ENCODE data around the gene CCDC90B.

The CCDC90B gene

GRCh38 chr11:83285771-83286528, at the start of gene CCDC90B (continued):
- TF ChIP-seq ZNF239 (tag by site-specific recombination; IDR thresholded peaks at IDR 0.05) (0 out of 2 replicates have a peak, but pooled peaks have one; percentile 8), PRDM10 (tag by site-specific recombination; IDR thresholded peaks at IDR 0.05) (peak; percentile 58), ZNF362 (tag by site-specific recombination; IDR thresholded peaks at IDR 0.05) (no peak), ZNF558 (tag by site-specific recombination; IDR thresholded peaks at IDR 0.05) (no peak), GLI2 (tag by site-specific recombination; IDR thresholded peaks at IDR 0.05; ENCODE audit: borderline replicate concordance, low read depth) (no peak), MYNN (tag by site-specific recombination; IDR thresholded peaks at IDR 0.05; ENCODE audit: borderline replicate concordance) (no peak), OSR2 (tag by site-specific recombination; IDR thresholded peaks at IDR 0.05) (no peak), SP7 (tag by site-specific recombination; IDR thresholded peaks at IDR 0.05) (peak; percentile 51; the same call in 1 of the 2 replicates), ZNF416 (tag by site-specific recombination; IDR thresholded peaks at IDR 0.05) (no peak), ZNF146 (tag by site-specific recombination; IDR thresholded peaks at IDR 0.05) (no peak), ZNF639 (tag by site-specific recombination; IDR thresholded peaks at IDR 0.05) (no peak), ZNF513 (tag by site-specific recombination; IDR thresholded peaks at IDR 0.05) (no peak), ZNF580 (tag by site-specific recombination; IDR thresholded peaks at IDR 0.05) (peak; percentile 74), ZNF132 (tag by site-specific recombination; IDR thresholded peaks at IDR 0.05; ENCODE audit: borderline replicate concordance) (no peak), ZNF214 (tag by site-specific recombination; IDR thresholded peaks at IDR 0.05; ENCODE audit: borderline replicate concordance) (no peak), MZF1 (tag by site-specific recombination; IDR thresholded peaks at IDR 0.05; ENCODE audit: borderline replicate concordance) (no peak), REPIN1 (tag by site-specific recombination; IDR thresholded peaks at IDR 0.05; ENCODE audit: low read depth) (no peak), KLF7 (tag by site-specific recombination; IDR thresholded peaks at IDR 0.05; ENCODE audit: borderline replicate concordance) (peak; percentile 81; the same call in 1 of the 2 replicates), ZNF37A (tag by site-specific recombination; IDR thresholded peaks at IDR 0.05) (no peak), ZEB2 (tag by site-specific recombination; IDR thresholded peaks at IDR 0.05) (peak; percentile 65; the same call in 1 of the 2 replicates), GFI1B (tag by site-specific recombination; IDR thresholded peaks at IDR 0.05) (0 out of 2 replicates have a peak, but pooled peaks have one; percentile 1), TRIM28 (IDR thresholded peaks at IDR 0.05; ENCODE audit: borderline replicate concordance, low read length) (peak; percentile 33; the same call in 1 of the 2 replicates), TCF7L2 (IDR thresholded peaks at IDR 0.05; ENCODE audit: borderline replicate concordance, low read depth, low read length) (no peak), ZNF830 (tag by site-specific recombination; IDR thresholded peaks at IDR 0.05; ENCODE audit: low read depth) (no peak), ZNF184 (tag by site-specific recombination; IDR thresholded peaks at IDR 0.05) (no peak), ZFHX2 (tag by site-specific recombination; conservative IDR thresholded peaks at IDR 0.05) (no peak), ZNF335 (tag by site-specific recombination; conservative IDR thresholded peaks at IDR 0.05) (peak; percentile 91), HOXA7 (CRISPR knock-in tag; IDR thresholded peaks at IDR 0.05; ENCODE audit: borderline replicate concordance) (no peak), MEIS1 (CRISPR knock-in tag; IDR thresholded peaks at IDR 0.05; ENCODE audit: borderline replicate concordance) (no peak), ZNF248 (tag by site-specific recombination; IDR thresholded peaks at IDR 0.05) (no peak), HOXD13 (CRISPR knock-in tag; IDR thresholded peaks at IDR 0.05; ENCODE audit: borderline replicate concordance) (no peak), ELK4 (IDR thresholded peaks at IDR 0.05; ENCODE audit: borderline replicate concordance, low read depth, low read length) (no peak)

All from HEK293 (cell line).